ENCODE results near the gene FARS2.

The FARS2 gene

GRCh38 chr6:5471637-5472398 lies 210.5 kb downstream of the FARS2 start:
- Histone ChIP-seq H3K36me3 (ENCODE audit: control insufficient read depth, insufficient read depth, low read length, severe bottlenecking) (no peaks in the 10 kb centered on the region), H3K4me3 (ENCODE audit: low read length) (no peak overlapping the region), H3K4me1 (ENCODE audit: control insufficient read depth, insufficient read depth, low read length) (peaks cover 6% of the 10 kb centered on the region), H3K27me3 (replicated peaks; ENCODE audit: control insufficient read depth, insufficient read depth, low read length) (no peaks in the 10 kb centered on the region), H3K9ac (ENCODE audit: low read length) (peak overlapping the region; percentile 66), H3K9me3 (ENCODE audit: control insufficient read depth, low read length) (no peaks in the 10 kb centered on the region)
- no peak for DNase-seq (ENCODE audit: low read depth)

- no peak for DNase-seq (ENCODE audit: low read depth)
- Histone ChIP-seq H3K4me1 (ENCODE audit: control insufficient read depth, insufficient read depth, low read length) (peaks cover 6% of the 10 kb centered on the region), H3K36me3 (ENCODE audit: control insufficient read depth, insufficient read depth, low read length, severe bottlenecking) (no peaks in the 10 kb centered on the region), H3K27me3 (replicated peaks; ENCODE audit: control insufficient read depth, insufficient read depth, low read length) (no peaks in the 10 kb centered on the region), H3K4me3 (ENCODE audit: low read length) (no peak overlapping the region), H3K9ac (ENCODE audit: low read length) (no peak overlapping the region), H3K9me3 (ENCODE audit: control insufficient read depth, low read length) (no peaks in the 10 kb centered on the region)
Measured at GRCh38 chr6:5472571-5472970, 211.3 kb downstream of the FARS2 start.

- Histone ChIP-seq H3K36me3 (ENCODE audit: control insufficient read depth, insufficient read depth, low read length, severe bottlenecking) (no peaks in the 10 kb centered on the region), H3K4me1 (ENCODE audit: control insufficient read depth, insufficient read depth, low read length) (peaks cover 6% of the 10 kb centered on the region), H3K9ac (ENCODE audit: low read length) (no peak overlapping the region), H3K4me3 (ENCODE audit: low read length) (no peak overlapping the region), H3K27me3 (replicated peaks; ENCODE audit: control insufficient read depth, insufficient read depth, low read length) (no peaks in the 10 kb centered on the region), H3K9me3 (ENCODE audit: control insufficient read depth, low read length) (no peaks in the 10 kb centered on the region)
- no peak for DNase-seq (ENCODE audit: low read depth)
Measured at GRCh38 chr6:5475779-5476178, 214.5 kb downstream of the FARS2 start.

GRCh38 chr6:5478380-5478779 lies 217.1 kb downstream of the FARS2 start:
- no peaks in the 10 kb centered on the region for H3K4me1 ChIP-seq (ENCODE audit: control insufficient read depth, insufficient read depth, low read length)
- no peaks in the 10 kb centered on the region for H3K9me3 ChIP-seq (ENCODE audit: control insufficient read depth, low read length)
- DNase-seq (ENCODE audit: low read depth): no peak
- no peak overlapping the region for H3K4me3 ChIP-seq (ENCODE audit: low read length)
- no peak overlapping the region for H3K9ac ChIP-seq (ENCODE audit: low read length)
- no peaks in the 10 kb centered on the region for H3K36me3 ChIP-seq (ENCODE audit: control insufficient read depth, insufficient read depth, low read length, severe bottlenecking)
- no peaks in the 10 kb centered on the region for H3K27me3 ChIP-seq (replicated peaks; ENCODE audit: control insufficient read depth, insufficient read depth, low read length)

GRCh38 chr6:5481033-5481432 lies 219.7 kb downstream of the FARS2 start:
- no peak overlapping the region for H3K9ac ChIP-seq (ENCODE audit: low read length)
- H3K4me1 ChIP-seq (ENCODE audit: control insufficient read depth, insufficient read depth, low read length): no peaks in the 10 kb centered on the region
- no peaks in the 10 kb centered on the region for H3K36me3 ChIP-seq (ENCODE audit: control insufficient read depth, insufficient read depth, low read length, severe bottlenecking)
- H3K4me3 ChIP-seq (ENCODE audit: low read length): no peak overlapping the region
- no peaks in the 10 kb centered on the region for H3K9me3 ChIP-seq (ENCODE audit: control insufficient read depth, low read length)
- no peak for DNase-seq (ENCODE audit: low read depth)
- no peaks in the 10 kb centered on the region for H3K27me3 ChIP-seq (replicated peaks; ENCODE audit: control insufficient read depth, insufficient read depth, low read length)

GRCh38 chr6:5481750-5482149 lies 220.4 kb downstream of the FARS2 start:
- Histone ChIP-seq H3K9me3 (ENCODE audit: control insufficient read depth, low read length) (no peaks in the 10 kb centered on the region), H3K36me3 (ENCODE audit: control insufficient read depth, insufficient read depth, low read length, severe bottlenecking) (no peaks in the 10 kb centered on the region), H3K4me1 (ENCODE audit: control insufficient read depth, insufficient read depth, low read length) (no peaks in the 10 kb centered on the region), H3K27me3 (replicated peaks; ENCODE audit: control insufficient read depth, insufficient read depth, low read length) (no peaks in the 10 kb centered on the region), H3K9ac (ENCODE audit: low read length) (no peak overlapping the region), H3K4me3 (ENCODE audit: low read length) (no peak overlapping the region)
- no peak for DNase-seq (ENCODE audit: low read depth)

- DNase-seq (ENCODE audit: low read depth): no peak
- H3K4me1 ChIP-seq (ENCODE audit: control insufficient read depth, insufficient read depth, low read length): no peaks in the 10 kb centered on the region
Measured at GRCh38 chr6:5482619-5483018, 221.3 kb downstream of the FARS2 start.

GRCh38 chr6:5484692-5485091 lies 223.4 kb downstream of the FARS2 start:
- DNase-seq (ENCODE audit: low read depth): no peak
- Histone ChIP-seq H3K9me3 (ENCODE audit: control insufficient read depth, low read length) (no peaks in the 10 kb centered on the region), H3K36me3 (ENCODE audit: control insufficient read depth, insufficient read depth, low read length, severe bottlenecking) (no peaks in the 10 kb centered on the region), H3K4me1 (ENCODE audit: control insufficient read depth, insufficient read depth, low read length) (no peaks in the 10 kb centered on the region), H3K27me3 (replicated peaks; ENCODE audit: control insufficient read depth, insufficient read depth, low read length) (no peaks in the 10 kb centered on the region), H3K4me3 (ENCODE audit: low read length) (no peak overlapping the region), H3K9ac (ENCODE audit: low read length) (no peak overlapping the region)

More at GRCh38 chr6:5482619-5483018, 221.3 kb downstream of the FARS2 start:
- Histone ChIP-seq H3K9me3 (ENCODE audit: control insufficient read depth, low read length) (no peaks in the 10 kb centered on the region), H3K36me3 (ENCODE audit: control insufficient read depth, insufficient read depth, low read length, severe bottlenecking) (no peaks in the 10 kb centered on the region), H3K4me3 (ENCODE audit: low read length) (no peak overlapping the region), H3K27me3 (replicated peaks; ENCODE audit: control insufficient read depth, insufficient read depth, low read length) (no peaks in the 10 kb centered on the region), H3K9ac (ENCODE audit: low read length) (no peak overlapping the region)

GRCh38 chr6:5486214-5486613 lies 224.9 kb downstream of the FARS2 start:
- Histone ChIP-seq H3K9me3 (ENCODE audit: control insufficient read depth, low read length) (no peaks in the 10 kb centered on the region), H3K9ac (ENCODE audit: low read length) (no peak overlapping the region), H3K4me3 (ENCODE audit: low read length) (no peak overlapping the region), H3K4me1 (ENCODE audit: control insufficient read depth, insufficient read depth, low read length) (no peaks in the 10 kb centered on the region), H3K27me3 (replicated peaks; ENCODE audit: control insufficient read depth, insufficient read depth, low read length) (no peaks in the 10 kb centered on the region), H3K36me3 (ENCODE audit: control insufficient read depth, insufficient read depth, low read length, severe bottlenecking) (no peaks in the 10 kb centered on the region)
- DNase-seq (ENCODE audit: low read depth): no peak

- DNase-seq (ENCODE audit: low read depth): no peak
- Histone ChIP-seq H3K9ac (ENCODE audit: low read length) (no peak overlapping the region), H3K36me3 (ENCODE audit: control insufficient read depth, insufficient read depth, low read length, severe bottlenecking) (no peaks in the 10 kb centered on the region), H3K4me3 (ENCODE audit: low read length) (no peak overlapping the region), H3K27me3 (replicated peaks; ENCODE audit: control insufficient read depth, insufficient read depth, low read length) (no peaks in the 10 kb centered on the region), H3K4me1 (ENCODE audit: control insufficient read depth, insufficient read depth, low read length) (no peaks in the 10 kb centered on the region), H3K9me3 (ENCODE audit: control insufficient read depth, low read length) (no peaks in the 10 kb centered on the region)
Measured at GRCh38 chr6:5490501-5491069, 229.3 kb downstream of the FARS2 start.

GRCh38 chr6:5492356-5492755 lies 231.0 kb downstream of the FARS2 start:
- H3K27me3 ChIP-seq (replicated peaks; ENCODE audit: control insufficient read depth, insufficient read depth, low read length): no peaks in the 10 kb centered on the region
- H3K4me1 ChIP-seq (ENCODE audit: control insufficient read depth, insufficient read depth, low read length): peaks cover 11% of the 10 kb centered on the region
- no peak overlapping the region for H3K9ac ChIP-seq (ENCODE audit: low read length)
- H3K9me3 ChIP-seq (ENCODE audit: control insufficient read depth, low read length): no peaks in the 10 kb centered on the region
- H3K4me3 ChIP-seq (ENCODE audit: low read length): no peak overlapping the region
- H3K36me3 ChIP-seq (ENCODE audit: control insufficient read depth, insufficient read depth, low read length, severe bottlenecking): no peaks in the 10 kb centered on the region
- DNase-seq (ENCODE audit: low read depth): no peak

- no peak for DNase-seq (ENCODE audit: low read depth)
- H3K4me1 ChIP-seq (ENCODE audit: control insufficient read depth, insufficient read depth, low read length): peaks cover 24% of the 10 kb centered on the region
- no peak overlapping the region for H3K4me3 ChIP-seq (ENCODE audit: low read length)
- H3K36me3 ChIP-seq (ENCODE audit: control insufficient read depth, insufficient read depth, low read length, severe bottlenecking): no peaks in the 10 kb centered on the region
- H3K9ac ChIP-seq (ENCODE audit: low read length): no peak overlapping the region
- no peaks in the 10 kb centered on the region for H3K9me3 ChIP-seq (ENCODE audit: control insufficient read depth, low read length)
- H3K27me3 ChIP-seq (replicated peaks; ENCODE audit: control insufficient read depth, insufficient read depth, low read length): no peaks in the 10 kb centered on the region
Measured at GRCh38 chr6:5493806-5494205, 232.5 kb downstream of the FARS2 start.
